Erythroblast (primary cell): ENCODE data around the gene PSMD12.
"Not testable (repeated sequence)": the region's sequence is repeated elsewhere in the genome, so short reads cannot be mapped to it uniquely, and the experiment has no call there.

Experiments
- DNase-seq, 2 experiments: peaks; one replicate each; lab custom pipeline; 2025; lab: John Stamatoyannopoulos, UW
- GATA1 ChIP-seq: IDR thresholded peaks from 2 replicates; pipeline ENCODE4 v1.6.1; 2011; ENCODE audit warnings: low read depth, mild to moderate bottlenecking, control low read depth, low read length, moderate library complexity
- POLR2A ChIP-seq: IDR thresholded peaks from 2 replicates; pipeline ENCODE4 v1.6.1; 2011; ENCODE audit warnings: mild to moderate bottlenecking, low read length

Gene PSMD12

DNA sequence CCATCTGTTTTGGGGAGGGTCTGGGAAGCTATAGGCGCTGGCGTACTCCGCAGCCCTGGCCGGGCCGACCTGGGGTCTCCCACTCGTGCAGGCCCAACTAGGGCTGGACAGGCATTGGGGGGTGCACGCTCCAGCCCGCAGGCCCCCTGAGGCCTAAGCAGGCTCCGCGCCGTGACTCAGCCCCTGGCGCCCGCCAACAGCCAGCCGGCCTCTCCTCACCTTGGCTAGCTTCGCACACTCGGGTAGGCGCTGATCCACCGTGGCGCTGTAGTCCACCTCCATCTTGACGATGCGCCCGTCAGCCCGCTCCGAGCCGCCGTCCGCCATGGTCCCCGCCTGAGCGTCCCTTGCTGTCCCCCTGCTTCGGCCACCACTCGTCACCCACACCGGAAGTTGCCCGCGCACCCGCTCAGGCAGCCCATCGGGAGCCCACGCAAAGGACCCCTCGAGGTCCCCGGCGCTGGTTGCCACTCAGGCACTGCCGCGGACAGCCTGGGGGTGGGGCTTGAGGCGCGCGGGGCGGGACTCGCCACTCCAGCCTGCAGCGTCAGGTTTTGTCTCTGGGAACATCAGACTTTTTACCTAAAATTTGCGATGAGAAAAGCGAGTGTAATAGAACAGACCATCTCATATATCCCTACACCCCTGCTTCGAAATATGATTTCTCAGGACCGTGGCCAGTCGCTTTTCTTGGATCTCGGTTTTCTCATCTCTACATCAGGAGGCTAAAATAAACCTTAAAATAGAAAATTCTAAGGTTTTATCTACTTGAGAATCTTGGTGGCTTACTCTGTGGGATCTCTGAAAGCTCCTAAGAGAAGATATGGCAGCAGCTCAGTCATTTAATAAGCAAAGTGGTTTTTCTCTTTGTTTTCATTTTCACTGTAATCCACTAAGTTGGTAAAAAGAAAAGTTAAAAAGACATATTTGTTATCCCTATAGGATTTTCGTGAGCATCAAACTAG is at the start of gene PSMD12:
TSS of gene PSMD12 (minus strand) at position 385 of the 965 bp plus-strand sequence. CDS start at position 327, 58 bp downstream.
- peak; percentile 96 to 97 for DNase-seq
- peak; percentile 92 for TF ChIP-seq POLR2A
- TF ChIP-seq GATA1: no peak

DNA sequence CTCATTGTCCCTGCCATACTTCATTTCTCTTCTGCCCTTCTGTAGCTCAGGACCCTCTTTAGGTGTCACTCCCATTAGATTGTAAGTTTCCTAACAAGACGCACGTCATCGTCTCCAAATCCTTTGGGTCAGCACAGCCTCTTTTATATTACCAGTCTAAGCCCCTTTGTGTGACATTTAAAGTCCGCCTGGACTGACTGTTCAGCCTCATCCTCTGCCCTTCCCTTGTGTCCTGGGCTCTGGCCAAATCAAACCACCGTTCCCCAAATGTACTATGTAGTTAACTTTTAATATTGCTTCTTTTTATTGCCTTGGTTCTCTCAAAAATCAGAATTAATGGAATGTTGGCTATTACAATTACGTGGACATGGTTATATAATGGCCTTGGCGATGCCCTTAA is 48.9 kb upstream of the PSMD12 start:
- DNase-seq: no peak
- TF ChIP-seq POLR2A: no peak
- no peak for TF ChIP-seq GATA1

DNA sequence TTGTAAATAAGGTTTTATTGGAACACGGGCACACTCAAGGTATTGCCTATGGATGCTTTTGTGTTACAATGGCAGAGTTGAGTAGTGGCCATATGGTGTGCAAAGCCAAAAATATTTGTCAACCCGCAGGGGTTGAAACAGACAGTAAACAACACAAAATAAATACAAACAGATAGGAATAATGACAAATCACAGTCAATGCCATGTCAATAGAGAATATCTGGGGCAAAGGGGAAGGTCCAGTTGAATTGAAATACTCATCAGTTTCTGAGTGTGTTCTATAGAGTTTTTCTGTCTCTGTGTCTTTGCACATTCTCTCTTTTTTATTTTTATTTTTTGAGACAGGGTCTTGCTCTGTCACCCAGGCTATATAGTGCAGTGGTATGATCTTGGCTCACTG is 48.2 kb upstream of the PSMD12 start:
- no peak for DNase-seq
- TF ChIP-seq GATA1 (no peak), POLR2A (no peak)

DNA sequence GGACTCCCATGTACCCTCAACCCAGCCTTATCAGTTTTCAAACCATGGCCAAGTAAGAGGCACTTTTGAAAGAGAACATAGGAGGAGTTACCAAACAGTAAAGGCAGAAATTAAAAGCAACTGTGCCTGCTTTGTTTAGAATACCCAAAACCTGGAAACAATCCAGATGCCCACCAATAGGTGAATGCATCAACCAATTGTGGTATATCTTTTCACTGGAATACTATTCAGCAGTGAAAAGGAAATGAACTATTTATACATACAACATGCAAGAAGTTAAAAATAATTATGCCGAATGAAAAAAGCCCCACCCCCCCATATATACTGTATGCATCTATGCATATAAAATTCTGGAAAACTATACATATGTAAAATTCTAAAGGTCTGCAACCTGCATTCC is 47.8 kb upstream of the PSMD12 start:
- no peak for DNase-seq
- no peak for TF ChIP-seq GATA1
- no peak for TF ChIP-seq POLR2A

DNA sequence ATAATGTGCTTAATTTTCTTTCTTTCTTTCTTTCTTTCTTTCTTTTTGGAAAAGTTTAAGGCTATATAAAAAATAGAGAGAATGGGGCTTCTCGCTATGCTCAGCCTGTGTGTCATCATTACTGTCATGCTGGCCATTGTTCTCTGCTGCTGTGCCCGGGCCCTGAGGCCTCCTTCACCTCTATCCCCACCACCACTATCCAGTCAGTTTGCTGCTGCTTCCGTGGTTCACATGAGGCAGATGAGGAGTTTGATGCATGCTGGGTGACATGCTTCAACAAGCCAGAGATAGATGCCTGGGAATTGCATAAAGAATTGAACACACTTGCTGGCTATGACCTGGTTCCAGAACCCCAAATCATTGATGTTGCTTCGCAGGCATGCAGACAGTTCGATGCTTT is 47.0 kb upstream of the PSMD12 start:
- no peak for TF ChIP-seq GATA1
- no peak for TF ChIP-seq POLR2A
- DNase-seq: no peak

DNA sequence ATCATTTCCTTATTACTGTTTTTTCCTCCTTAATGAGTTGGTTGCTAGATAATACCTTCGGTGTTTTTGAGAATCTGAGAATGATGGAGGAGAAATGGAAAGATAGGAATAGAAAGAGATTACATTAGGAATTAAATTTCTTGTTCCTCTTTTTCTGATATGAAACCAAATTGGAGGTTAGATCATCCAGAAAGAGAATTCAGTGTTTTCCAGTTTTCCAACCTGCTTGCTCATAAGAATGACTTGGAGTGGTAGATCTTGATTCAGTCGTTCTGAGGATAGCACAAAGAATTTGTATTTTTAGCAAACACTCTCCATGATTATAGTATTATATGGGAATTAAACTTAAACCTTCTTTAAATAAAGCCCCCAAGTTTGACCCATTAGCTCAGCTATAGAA is 46.6 kb upstream of the PSMD12 start:
- no peak for DNase-seq
- TF ChIP-seq GATA1 (no peak), POLR2A (no peak)

DNA sequence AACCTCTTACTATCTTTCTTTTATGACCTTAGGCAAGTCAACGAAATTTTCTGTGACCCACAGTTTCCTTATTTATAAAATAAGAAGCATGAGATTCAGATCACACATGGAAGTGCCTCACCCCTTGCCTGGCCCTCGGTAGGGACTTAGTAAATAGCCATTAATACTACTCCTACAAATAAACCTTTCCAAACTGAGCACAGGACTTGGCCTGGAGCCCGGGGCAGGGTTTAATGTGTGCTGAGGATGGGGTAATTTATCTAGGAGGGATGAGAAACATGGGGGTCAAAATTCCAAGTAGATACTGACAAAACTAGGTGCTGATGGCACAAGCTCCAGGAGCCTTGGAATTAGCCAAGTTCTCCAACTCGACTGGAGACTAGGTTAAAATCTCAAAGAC is 45.7 kb upstream of the PSMD12 start:
- TF ChIP-seq GATA1 (no peak), POLR2A (no peak)
- DNase-seq: no peak

DNA sequence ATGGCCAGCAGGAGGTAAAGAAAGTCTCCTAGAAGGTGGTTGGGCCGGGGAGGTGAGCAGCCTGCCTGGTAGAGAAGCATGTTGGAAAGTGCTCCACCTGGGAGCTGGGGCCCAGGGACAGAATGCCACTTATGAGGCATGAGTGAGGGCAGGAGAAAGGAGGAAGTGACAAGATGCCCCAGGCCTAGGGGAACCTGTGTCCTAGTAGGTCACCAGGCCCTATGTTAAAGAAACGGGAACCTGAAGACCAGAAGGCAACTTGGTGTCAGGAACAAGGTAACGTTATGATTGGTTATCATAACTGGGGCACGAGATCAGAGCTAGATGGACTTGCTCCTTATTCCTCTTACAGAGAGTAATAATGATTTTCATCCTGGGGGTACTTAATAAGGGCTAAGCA is 45.0 kb upstream of the PSMD12 start:
- no peak for DNase-seq
- TF ChIP-seq POLR2A (no peak), GATA1 (no peak)

DNA sequence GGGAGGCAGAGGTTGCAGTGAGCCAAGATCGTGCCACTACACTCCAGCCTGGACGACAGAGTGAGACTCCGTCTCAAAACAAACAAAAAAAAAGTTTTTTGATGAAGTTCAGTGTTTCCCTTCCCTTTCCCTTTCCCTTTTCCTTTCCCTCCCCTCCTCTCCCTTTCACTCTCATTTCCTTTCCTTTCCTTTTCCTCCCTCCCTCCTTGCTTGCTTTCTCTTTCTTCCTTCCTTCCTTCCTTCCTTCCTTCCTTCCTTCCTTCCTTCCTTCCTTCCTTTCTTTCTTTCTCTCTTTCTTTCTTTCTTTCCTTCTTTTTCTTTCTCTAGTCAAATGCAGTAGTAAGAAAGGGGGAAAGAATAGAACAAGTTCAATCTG is 42.1 kb upstream of the PSMD12 start:
- DNase-seq: not testable (repeated sequence)

- TF ChIP-seq POLR2A (no peak), GATA1 (no peak)
- no peak for DNase-seq
Measured at GRCh38 chr17:67403483-67403882, 37.1 kb upstream of the PSMD12 start.

DNA sequence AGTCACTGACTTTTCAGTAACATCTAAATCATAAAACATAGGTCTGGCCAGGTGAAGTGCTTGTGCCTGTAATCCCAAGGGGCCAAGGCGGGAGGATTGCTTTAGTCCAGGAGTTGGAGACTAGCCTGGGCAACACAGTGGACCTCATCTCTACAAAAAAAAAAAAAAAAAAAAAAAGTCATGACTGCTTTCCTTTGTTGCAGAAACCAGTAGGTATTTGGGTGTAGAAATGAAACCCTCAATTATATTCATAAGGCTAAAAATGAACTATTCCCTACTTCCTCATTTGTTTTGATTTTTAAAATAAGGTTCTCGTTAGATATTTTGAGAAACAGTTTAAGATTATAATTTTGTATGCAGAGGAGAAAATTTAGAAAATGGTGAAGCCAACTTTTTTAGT is 36.7 kb upstream of the PSMD12 start:
- DNase-seq: no peak
- TF ChIP-seq GATA1: no peak
- no peak for TF ChIP-seq POLR2A

DNA sequence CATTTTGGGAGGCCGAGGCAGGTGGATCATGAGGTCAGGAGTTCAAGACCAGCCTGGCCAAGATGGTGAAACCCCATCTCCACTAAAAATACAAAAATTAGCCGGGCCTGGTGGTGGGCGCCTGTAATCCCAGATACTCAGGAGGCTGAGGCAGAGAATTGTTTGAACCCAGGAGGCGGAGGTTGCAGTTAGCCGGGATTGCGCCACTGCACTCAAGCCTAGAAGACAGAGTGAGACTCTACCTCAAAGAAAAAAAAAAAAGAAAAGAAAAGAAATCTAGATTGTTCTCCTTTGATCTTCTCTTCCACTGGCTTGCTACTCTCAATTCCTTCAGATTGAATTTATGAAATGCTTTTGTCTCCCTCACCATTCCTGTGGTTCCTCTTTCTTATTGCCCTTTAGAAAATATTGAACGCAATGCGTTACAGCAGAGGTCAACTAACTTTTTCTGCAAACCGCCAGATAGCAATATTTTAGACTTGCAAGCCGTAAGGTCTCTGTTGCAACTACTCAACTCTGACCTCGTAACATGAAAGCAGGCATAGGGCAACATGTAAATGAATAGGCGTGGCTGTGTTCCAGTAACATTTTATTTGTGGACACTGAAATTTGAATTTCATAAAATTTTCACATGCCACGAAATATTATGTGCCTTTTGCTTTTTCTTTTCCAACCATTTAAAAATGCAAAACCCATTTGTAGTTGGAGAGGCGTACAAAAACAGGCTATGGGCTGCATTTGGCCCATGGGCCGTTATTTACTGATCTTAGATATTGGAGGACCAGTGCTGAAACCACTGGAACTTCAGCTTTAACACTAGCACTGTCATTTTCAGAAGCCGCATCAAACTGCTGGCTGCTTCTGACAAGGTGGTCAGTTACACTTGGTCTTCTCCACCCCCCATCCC is 35.5 kb upstream of the PSMD12 start:
- TF ChIP-seq GATA1: no peak
- no peak for TF ChIP-seq POLR2A
- no peak for DNase-seq

DNA sequence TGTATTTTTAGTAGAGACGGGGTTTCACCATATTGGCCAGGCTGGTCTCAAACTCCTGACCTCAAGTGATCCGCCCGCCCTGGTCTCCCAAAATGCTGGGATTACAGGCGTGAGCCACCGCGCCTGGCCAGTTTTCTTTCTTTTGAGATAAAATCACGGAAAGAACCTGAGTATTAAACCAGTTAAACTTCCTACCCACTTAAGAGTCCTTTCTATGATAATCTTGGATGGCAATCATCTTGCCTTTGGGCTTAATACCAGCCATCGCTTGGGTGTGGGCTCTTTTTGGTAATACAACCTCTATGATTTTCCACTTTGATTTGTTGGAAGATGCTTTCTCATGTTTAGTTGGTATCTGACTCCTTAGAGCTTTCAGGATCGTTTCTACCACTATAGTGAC is 34.7 kb upstream of the PSMD12 start:
- no peak for DNase-seq
- TF ChIP-seq GATA1: no peak

GRCh38 chr17:67400193-67400592 is 33.8 kb upstream of the PSMD12 start:
- no peak for DNase-seq
- TF ChIP-seq POLR2A (no peak), GATA1 (no peak)
